PFSK-1 (cell line): ENCODE measurements around the gene MORN1.
A peak's percentile ranks its signal among the peaks of the same experiment; 100 is the strongest.

ENCODE experiments used
- FOXP2 ChIP-seq: optimal IDR thresholded peaks from 2 replicates; pipeline ENCODE3; 2011; ENCODE audit warnings: borderline replicate concordance, control low read depth, inconsistent platforms; ENCODE audit not compliant: insufficient read depth; ENCODE audit errors: extremely low read length, extremely low read depth
- POLR2AphosphoS5 ChIP-seq: IDR thresholded peaks from 2 replicates; pipeline ENCODE4 v1.6.1; 2012; ENCODE audit warnings: low read depth, mild to moderate bottlenecking, control low read depth, low read length, moderate library complexity
- REST ChIP-seq, 2 experiments: IDR thresholded peaks; 2 replicates each; pipeline versions ENCODE4 v1.6.1 to v1.8.0; 2011 to 2012; ENCODE audit warnings: low read depth in 2 of 2, low read length in 2 of 2, control low read depth in 1 of 2, inconsistent platforms in 1 of 2, mild to moderate bottlenecking in 1 of 2, moderate library complexity in 1 of 2; ENCODE audit not compliant: insufficient read depth in 1 of 2
- SIN3A ChIP-seq: IDR thresholded peaks from 2 replicates; pipeline ENCODE4 v1.6.1; 2012; ENCODE audit warnings: mild to moderate bottlenecking, low read length, moderate library complexity, borderline replicate concordance; ENCODE audit not compliant: insufficient read depth
- TAF1 ChIP-seq: IDR thresholded peaks from 2 replicates; pipeline ENCODE4 v1.6.1; 2012; ENCODE audit warnings: low read length, control low read depth, borderline replicate concordance; ENCODE audit not compliant: insufficient read depth

Gene MORN1

GRCh38 chr1:2414297-2414958 lies 23.1 kb upstream of the MORN1 start:
- TF ChIP-seq TAF1 = no peak
- TF ChIP-seq SIN3A = no peak
- TF ChIP-seq FOXP2 = no peak
- TF ChIP-seq POLR2AphosphoS5 = no peak
- TF ChIP-seq REST (IDR thresholded peaks at IDR 0.05; ENCODE audit: insufficient read depth in 1 of 2, low read depth in 2 of 2, low read length in 2 of 2) = no peak

- TF ChIP-seq REST (IDR thresholded peaks at IDR 0.05; ENCODE audit: insufficient read depth in 1 of 2, low read depth in 2 of 2, low read length in 2 of 2) = no peak
- no peak for TF ChIP-seq FOXP2
- no peak for TF ChIP-seq POLR2AphosphoS5
- no peak for TF ChIP-seq TAF1
- TF ChIP-seq SIN3A = no peak
Measured at GRCh38 chr1:2413495-2414296, 22.3 kb upstream of the MORN1 start.

- TF ChIP-seq REST (IDR thresholded peaks at IDR 0.05; ENCODE audit: insufficient read depth in 1 of 2, low read depth in 2 of 2, low read length in 2 of 2) (no peak), TAF1 (0 out of 2 replicates have a peak, but pooled peaks have one; percentile 34), SIN3A (0 out of 2 replicates have a peak, but pooled peaks have one; percentile 12), FOXP2 (no peak), POLR2AphosphoS5 (peak; percentile 42)
Measured at GRCh38 chr1:2412773-2413494, 21.6 kb upstream of the MORN1 start.

GRCh38 chr1:2412395-2412772 lies 21.0 kb upstream of the MORN1 start, which contains the start of gene PEX10:
Gene PEX10 (minus strand): TSS chr1:2412564. CDS start chr1:2412502, 62 bp downstream.
- no peak for TF ChIP-seq TAF1
- 0 out of 2 replicates have a peak, but pooled peaks have one; percentile 22 for TF ChIP-seq SIN3A

GRCh38 chr1:2411801-2412394 lies 20.5 kb upstream of the MORN1 start:
- TF ChIP-seq TAF1 (no peak), FOXP2 (no peak), SIN3A (no peak), POLR2AphosphoS5 (no peak), REST (IDR thresholded peaks at IDR 0.05; ENCODE audit: insufficient read depth in 1 of 2, low read depth in 2 of 2, low read length in 2 of 2) (no peak)
